ENCODE data around the gene SMCP.

The SMCP gene

GRCh38 chr1:152879559-152880198 lies 1.6 kb downstream of the SMCP start:
- Mint-ChIP-seq H3K9me3 (no peaks in the 10 kb centered on the region), H3K4me3 (no peak overlapping the region), H3K36me3 (ENCODE audit: low read depth) (no peaks in the 10 kb centered on the region), H3K4me1 (ENCODE audit: low read depth) (no peaks in the 10 kb centered on the region), H3K27me3 (ENCODE audit: low read depth) (peaks cover 11% of the 10 kb centered on the region), H3K27ac (no peak overlapping the region)

DNA sequence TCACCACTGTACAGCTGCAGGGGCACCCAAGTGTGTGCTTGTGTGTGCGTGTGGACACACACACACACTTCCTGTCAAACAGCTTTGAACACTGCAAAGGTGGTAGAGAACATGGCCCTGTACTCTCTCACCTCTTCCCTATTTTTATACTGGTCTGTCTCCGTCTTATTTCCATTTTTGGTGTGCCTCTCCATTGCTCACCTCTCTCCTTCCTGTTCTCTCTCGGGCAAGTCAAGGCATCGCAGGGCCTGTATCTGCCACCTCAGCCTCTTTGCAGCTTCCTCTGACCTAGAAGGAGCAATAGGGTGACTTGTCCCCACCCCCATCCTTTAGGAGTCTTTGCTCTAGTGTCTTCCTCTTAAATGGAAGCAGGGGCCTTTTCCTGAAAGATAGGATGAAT lies 2.2 kb downstream of the SMCP start:
- H3K4me3 Mint-ChIP-seq: no peak overlapping the region
- H3K4me1 Mint-ChIP-seq (ENCODE audit: low read depth): no peaks in the 10 kb centered on the region
- peaks cover 10% of the 10 kb centered on the region for H3K27me3 Mint-ChIP-seq (ENCODE audit: low read depth)
- H3K27ac Mint-ChIP-seq: no peak overlapping the region
- no peaks in the 10 kb centered on the region for H3K36me3 Mint-ChIP-seq (ENCODE audit: low read depth)
- no peaks in the 10 kb centered on the region for H3K9me3 Mint-ChIP-seq

GRCh38 chr1:152880907-152881306 lies 2.8 kb downstream of the SMCP start:
- Mint-ChIP-seq H3K27me3 (ENCODE audit: low read depth) (peaks cover 5% of the 10 kb centered on the region), H3K9me3 (no peaks in the 10 kb centered on the region), H3K4me1 (ENCODE audit: low read depth) (no peaks in the 10 kb centered on the region), H3K27ac (no peak overlapping the region), H3K4me3 (no peak overlapping the region), H3K36me3 (ENCODE audit: low read depth) (no peaks in the 10 kb centered on the region)

- Mint-ChIP-seq H3K9me3 (no peaks in the 10 kb centered on the region), H3K27ac (no peak overlapping the region), H3K27me3 (ENCODE audit: low read depth) (peaks cover 13% of the 10 kb centered on the region), H3K4me3 (no peak overlapping the region), H3K4me1 (ENCODE audit: low read depth) (no peaks in the 10 kb centered on the region), H3K36me3 (ENCODE audit: low read depth) (no peaks in the 10 kb centered on the region)
These were observed 6.0 kb downstream of the SMCP start for GRCh38 chr1:152884085-152884484.

- H3K36me3 Mint-ChIP-seq (ENCODE audit: low read depth): no peaks in the 10 kb centered on the region
- no peak overlapping the region for H3K27ac Mint-ChIP-seq
- no peaks in the 10 kb centered on the region for H3K4me1 Mint-ChIP-seq (ENCODE audit: low read depth)
- no peaks in the 10 kb centered on the region for H3K9me3 Mint-ChIP-seq
- no peak overlapping the region for H3K4me3 Mint-ChIP-seq
- peaks cover 14% of the 10 kb centered on the region for H3K27me3 Mint-ChIP-seq (ENCODE audit: low read depth)
These were observed 6.4 kb downstream of the SMCP start for GRCh38 chr1:152884506-152884905.

DNA sequence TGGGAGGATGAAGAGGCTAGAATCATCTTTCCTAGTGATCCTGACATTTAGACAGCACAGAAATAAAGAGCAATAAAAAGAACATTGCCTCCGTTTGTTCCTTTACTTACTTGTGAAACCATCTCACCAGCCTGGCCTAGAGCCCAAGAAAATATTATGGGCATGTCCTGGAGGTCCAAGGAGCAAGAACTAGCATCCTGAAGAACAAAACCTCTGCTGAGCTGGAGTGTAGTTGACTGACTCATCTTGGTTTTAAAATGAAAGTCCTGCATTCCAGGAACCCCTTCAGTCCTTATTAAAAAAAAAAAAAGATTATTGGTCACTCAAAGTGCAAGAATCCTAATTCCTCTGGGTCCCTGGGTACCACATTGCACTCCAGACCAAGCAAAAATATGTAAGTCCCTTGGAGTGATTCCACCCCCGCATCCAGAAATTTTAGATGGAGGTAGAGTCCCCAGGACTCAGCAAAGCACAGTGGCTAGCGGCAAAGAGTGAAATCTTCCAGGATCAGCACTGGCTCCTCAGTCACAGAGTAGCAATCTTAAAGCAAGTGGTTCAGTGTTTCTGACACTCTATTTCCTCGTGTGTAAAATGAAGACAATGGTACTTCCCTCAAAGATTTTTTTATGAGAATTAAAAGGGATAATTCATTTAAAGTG lies 7.0 kb downstream of the SMCP start:
- Mint-ChIP-seq H3K27ac (no peak overlapping the region), H3K9me3 (no peaks in the 10 kb centered on the region), H3K4me3 (no peak overlapping the region), H3K4me1 (ENCODE audit: low read depth) (no peaks in the 10 kb centered on the region), H3K36me3 (ENCODE audit: low read depth) (no peaks in the 10 kb centered on the region), H3K27me3 (ENCODE audit: low read depth) (peaks cover 14% of the 10 kb centered on the region)

- no peaks in the 10 kb centered on the region for H3K9me3 Mint-ChIP-seq
- H3K4me3 Mint-ChIP-seq: no peak overlapping the region
- peaks cover 14% of the 10 kb centered on the region for H3K27me3 Mint-ChIP-seq (ENCODE audit: low read depth)
- H3K36me3 Mint-ChIP-seq (ENCODE audit: low read depth): no peaks in the 10 kb centered on the region
- no peaks in the 10 kb centered on the region for H3K4me1 Mint-ChIP-seq (ENCODE audit: low read depth)
- H3K27ac Mint-ChIP-seq: no peak overlapping the region
These were observed 8.0 kb downstream of the SMCP start for GRCh38 chr1:152886085-152886484.

- H3K4me1 Mint-ChIP-seq (ENCODE audit: low read depth): no peaks in the 10 kb centered on the region
- H3K4me3 Mint-ChIP-seq: no peak overlapping the region
- H3K36me3 Mint-ChIP-seq (ENCODE audit: low read depth): no peaks in the 10 kb centered on the region
- H3K27ac Mint-ChIP-seq: no peak overlapping the region
- H3K9me3 Mint-ChIP-seq: no peaks in the 10 kb centered on the region
- H3K27me3 Mint-ChIP-seq (ENCODE audit: low read depth): peaks cover 14% of the 10 kb centered on the region
These were observed 8.8 kb downstream of the SMCP start for GRCh38 chr1:152886758-152887409.

GRCh38 chr1:152888126-152888525 lies 10.0 kb downstream of the SMCP start:
- H3K4me3 Mint-ChIP-seq: no peak overlapping the region
- H3K9me3 Mint-ChIP-seq: no peaks in the 10 kb centered on the region
- no peaks in the 10 kb centered on the region for H3K36me3 Mint-ChIP-seq (ENCODE audit: low read depth)
- H3K4me1 Mint-ChIP-seq (ENCODE audit: low read depth): no peaks in the 10 kb centered on the region
- no peak overlapping the region for H3K27ac Mint-ChIP-seq
- peaks cover 14% of the 10 kb centered on the region for H3K27me3 Mint-ChIP-seq (ENCODE audit: low read depth)

GRCh38 chr1:152899027-152899426 lies 20.9 kb downstream of the SMCP start:
- peaks cover 13% of the 10 kb centered on the region for H3K27me3 Mint-ChIP-seq (ENCODE audit: low read depth)
- H3K36me3 Mint-ChIP-seq (ENCODE audit: low read depth): no peaks in the 10 kb centered on the region
- no peak overlapping the region for H3K4me3 Mint-ChIP-seq
- H3K27ac Mint-ChIP-seq: no peak overlapping the region
- no peaks in the 10 kb centered on the region for H3K4me1 Mint-ChIP-seq (ENCODE audit: low read depth)
- H3K9me3 Mint-ChIP-seq: no peaks in the 10 kb centered on the region

- H3K4me1 Mint-ChIP-seq (ENCODE audit: low read depth): no peaks in the 10 kb centered on the region
- no peak overlapping the region for H3K4me3 Mint-ChIP-seq
- no peaks in the 10 kb centered on the region for H3K36me3 Mint-ChIP-seq (ENCODE audit: low read depth)
- no peak overlapping the region for H3K27ac Mint-ChIP-seq
- H3K9me3 Mint-ChIP-seq: no peaks in the 10 kb centered on the region
- H3K27me3 Mint-ChIP-seq (ENCODE audit: low read depth): peaks cover 4% of the 10 kb centered on the region
These were observed 21.8 kb downstream of the SMCP start for GRCh38 chr1:152899883-152900282.

GRCh38 chr1:152901631-152902030 lies 23.5 kb downstream of the SMCP start:
- H3K36me3 Mint-ChIP-seq (ENCODE audit: low read depth): no peaks in the 10 kb centered on the region
- no peak overlapping the region for H3K27ac Mint-ChIP-seq
- peaks cover 3% of the 10 kb centered on the region for H3K27me3 Mint-ChIP-seq (ENCODE audit: low read depth)
- H3K4me3 Mint-ChIP-seq: no peak overlapping the region
- H3K9me3 Mint-ChIP-seq: no peaks in the 10 kb centered on the region
- no peaks in the 10 kb centered on the region for H3K4me1 Mint-ChIP-seq (ENCODE audit: low read depth)

DNA sequence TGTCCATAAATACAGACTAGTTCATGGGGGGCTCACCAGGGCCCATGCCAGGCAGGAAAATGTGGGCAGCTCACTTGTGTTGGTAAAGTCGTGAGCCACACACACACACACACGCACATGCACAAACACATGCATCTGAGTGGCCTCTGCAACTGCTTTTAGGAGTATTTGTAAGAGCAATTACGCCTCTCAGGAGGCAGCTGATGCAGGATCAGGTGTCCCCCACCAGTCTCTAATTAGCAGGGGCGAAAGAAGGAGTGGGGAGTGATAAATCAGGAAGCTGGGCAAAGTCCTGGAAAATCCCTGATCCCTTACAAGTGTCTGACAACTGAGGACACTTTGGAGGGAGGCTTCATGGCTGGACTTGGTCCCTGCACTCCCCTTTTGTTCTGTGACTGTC lies 24.5 kb downstream of the SMCP start:
- no peaks in the 10 kb centered on the region for H3K9me3 Mint-ChIP-seq
- H3K4me3 Mint-ChIP-seq: no peak overlapping the region
- peaks cover under 1% of the 10 kb centered on the region for H3K27me3 Mint-ChIP-seq (ENCODE audit: low read depth)
- H3K36me3 Mint-ChIP-seq (ENCODE audit: low read depth): no peaks in the 10 kb centered on the region
- no peak overlapping the region for H3K27ac Mint-ChIP-seq
- H3K4me1 Mint-ChIP-seq (ENCODE audit: low read depth): no peaks in the 10 kb centered on the region

- no peaks in the 10 kb centered on the region for H3K36me3 Mint-ChIP-seq (ENCODE audit: low read depth)
- H3K4me1 Mint-ChIP-seq (ENCODE audit: low read depth): no peaks in the 10 kb centered on the region
- H3K27me3 Mint-ChIP-seq (ENCODE audit: low read depth): no peaks in the 10 kb centered on the region
- H3K4me3 Mint-ChIP-seq: no peak overlapping the region
- H3K9me3 Mint-ChIP-seq: no peaks in the 10 kb centered on the region
- no peak overlapping the region for H3K27ac Mint-ChIP-seq
These were observed 26.7 kb downstream of the SMCP start for GRCh38 chr1:152904688-152905440.
